Astrocyte (in vitro differentiated cells and primary cell): ENCODE results near the gene MUSK. TPM values are rescaled to one million over a fixed set of nuclear protein-coding genes. Genes with fewer than 3 reads are reported as not detected.

Source experiments
- DNase-seq: peaks from one replicate; pipeline ENCODE4 v3.0.0-alpha.2; 2010; ENCODE audit warnings: low read depth
- FAIRE-seq: peaks from 2 replicates; lab custom pipeline; 2011; peaks lifted over from hg19 to GRCh38; lab: Jason Lieb, UNC
- H2AFZ ChIP-seq: 2 replicates; pipeline ENCODE4 v1.6.0; 2012; ENCODE audit warnings: low read depth, low read length, inconsistent platforms
- H3K27ac ChIP-seq: 2 replicates; pipeline ENCODE4 v1.5.1; 2011; ENCODE audit warnings: low read depth, low read length, inconsistent platforms
- H3K27me3 ChIP-seq: 2 replicates; pipeline ENCODE4 v1.6.0; 2011; ENCODE audit warnings: low read length, inconsistent platforms; ENCODE audit not compliant: insufficient read depth
- H3K36me3 ChIP-seq: 2 replicates; pipeline ENCODE4 v1.5.1; 2011; ENCODE audit warnings: low read length, inconsistent platforms; ENCODE audit not compliant: insufficient read depth
- H3K4me1 ChIP-seq: 2 replicates; pipeline ENCODE4 v1.5.1; 2011; ENCODE audit warnings: low read length, inconsistent platforms; ENCODE audit not compliant: insufficient read depth
- H3K4me2 ChIP-seq: 2 replicates; pipeline ENCODE4 v1.6.0; 2012; ENCODE audit warnings: low read length, inconsistent platforms
- H3K4me3 ChIP-seq: 2 replicates; pipeline ENCODE4 v1.5.1; 2011; ENCODE audit warnings: low read depth, mild to moderate bottlenecking, low read length, inconsistent platforms; ENCODE audit not compliant: insufficient read depth
- H3K79me2 ChIP-seq: 2 replicates; pipeline ENCODE4 v1.6.0; 2012; ENCODE audit warnings: mild to moderate bottlenecking, low read length, inconsistent platforms; ENCODE audit not compliant: insufficient read depth
- H3K9ac ChIP-seq: 2 replicates; pipeline ENCODE4 v1.6.0; 2012; ENCODE audit warnings: mild to moderate bottlenecking, low read length, inconsistent platforms
- H3K9me3 ChIP-seq: 2 replicates; pipeline ENCODE4 v1.5.1; 2012; ENCODE audit warnings: low read depth, mild to moderate bottlenecking, low read length, inconsistent platforms; ENCODE audit not compliant: insufficient read depth
- H4K20me1 ChIP-seq: 2 replicates; pipeline ENCODE4 v1.6.0; 2012; ENCODE audit warnings: low read length, inconsistent platforms; ENCODE audit not compliant: insufficient read depth
- H3K27ac Mint-ChIP-seq: one replicate; pipeline ENCODE4 v1.8.0; 2021; ENCODE audit warnings: mild to moderate bottlenecking, mixed read lengths; ENCODE audit not compliant: unreplicated experiment
- H3K27me3 Mint-ChIP-seq: one replicate; pipeline ENCODE4 v1.8.0; 2021; ENCODE audit warnings: low read depth, mixed read lengths; ENCODE audit not compliant: unreplicated experiment
- H3K36me3 Mint-ChIP-seq: one replicate; pipeline ENCODE4 v1.8.0; 2021; ENCODE audit warnings: low read depth, mixed read lengths; ENCODE audit not compliant: unreplicated experiment
- H3K4me1 Mint-ChIP-seq: one replicate; pipeline ENCODE4 v1.8.0; 2021; ENCODE audit warnings: low read depth, mixed read lengths; ENCODE audit not compliant: unreplicated experiment
- H3K4me3 Mint-ChIP-seq: one replicate; pipeline ENCODE4 v1.8.0; 2021; ENCODE audit warnings: mild to moderate bottlenecking, moderate library complexity, mixed read lengths; ENCODE audit not compliant: unreplicated experiment
- H3K9me3 Mint-ChIP-seq: one replicate; pipeline ENCODE4 v1.8.0; 2021; ENCODE audit warnings: mild to moderate bottlenecking, mixed read lengths; ENCODE audit not compliant: unreplicated experiment
- CTCF ChIP-seq: IDR thresholded peaks from 2 replicates; pipeline ENCODE4 v1.5.1; 2011; ENCODE audit warnings: low read depth, mild to moderate bottlenecking, inconsistent platforms, low read length, moderate library complexity; ENCODE audit not compliant: insufficient read depth
- EZH2 ChIP-seq: IDR thresholded peaks from 2 replicates; pipeline ENCODE4 v1.6.1; 2012; ENCODE audit warnings: mild to moderate bottlenecking, low read length, inconsistent platforms; ENCODE audit not compliant: insufficient read depth
- total RNA-seq: library from RNA; stranded (reverse); gene quantifications from 2 replicates; pipeline ENCODE4 v1.2.1, GENCODE V29; 2021

Gene MUSK
- total RNA-seq, 1 donor from 2014 or later: not detected

- Mint-ChIP-seq H3K36me3 (no peaks in the 10 kb centered on the region), H3K9me3 (no peaks in the 10 kb centered on the region), H3K4me1 (peaks cover 11% of the 10 kb centered on the region), H3K4me3 (no peak overlapping the region), H3K27ac (no peak overlapping the region), H3K27me3 (no peaks in the 10 kb centered on the region)
- H3K9me3 ChIP-seq: no peaks in the 10 kb centered on the region
- H4K20me1 ChIP-seq: no peaks in the 10 kb centered on the region
- H3K4me1 ChIP-seq: peaks cover 14% of the 10 kb centered on the region
- H3K4me3 ChIP-seq: no peak overlapping the region
- no peak overlapping the region for H3K4me2 ChIP-seq
- FAIRE-seq (no peak), DNase-seq (no peak)
- H3K79me2 ChIP-seq: no peaks in the 10 kb centered on the region
- TF ChIP-seq CTCF: no peak
- TF ChIP-seq EZH2: no peak
- H3K27ac ChIP-seq: no peak overlapping the region
- no peak overlapping the region for H3K9ac ChIP-seq
- H3K27me3 ChIP-seq: no peaks in the 10 kb centered on the region
- no peaks in the 10 kb centered on the region for H3K36me3 ChIP-seq
- H2AFZ ChIP-seq: no peak overlapping the region
These were observed 46.2 kb upstream of the MUSK start for GRCh38 chr9:110622368-110622767.

GRCh38 chr9:110623462-110624025 is 45.0 kb upstream of the MUSK start:
- FAIRE-seq (peak; percentile 66), DNase-seq (peak; percentile 16)
- no peaks in the 10 kb centered on the region for H3K27me3 ChIP-seq
- no peak overlapping the region for H3K27ac ChIP-seq
- no peaks in the 10 kb centered on the region for H3K36me3 ChIP-seq
- H3K9ac ChIP-seq: no peak overlapping the region
- H3K4me3 Mint-ChIP-seq: no peak overlapping the region
- H3K36me3 Mint-ChIP-seq: no peaks in the 10 kb centered on the region
- H3K9me3 ChIP-seq: no peaks in the 10 kb centered on the region
- H3K4me2 ChIP-seq: no peak overlapping the region
- H3K4me1 Mint-ChIP-seq: peaks cover 11% of the 10 kb centered on the region
- no peaks in the 10 kb centered on the region for H3K27me3 Mint-ChIP-seq
- H3K79me2 ChIP-seq: no peaks in the 10 kb centered on the region
- H2AFZ ChIP-seq: no peak overlapping the region
- H4K20me1 ChIP-seq: no peaks in the 10 kb centered on the region
- H3K4me1 ChIP-seq: peaks cover 14% of the 10 kb centered on the region
- H3K4me3 ChIP-seq: no peak overlapping the region
- no peaks in the 10 kb centered on the region for H3K9me3 Mint-ChIP-seq
- no peak for TF ChIP-seq EZH2
- peak; percentile 60 for TF ChIP-seq CTCF
- H3K27ac Mint-ChIP-seq: no peak overlapping the region

GRCh38 chr9:110626101-110626829 is 42.3 kb upstream of the MUSK start:
- Histone ChIP-seq H2AFZ (peak overlapping the region; percentile 33), H4K20me1 (no peaks in the 10 kb centered on the region), H3K9me3 (no peaks in the 10 kb centered on the region), H3K9ac (no peak overlapping the region), H3K4me3 (no peak overlapping the region), H3K27me3 (no peaks in the 10 kb centered on the region), H3K36me3 (no peaks in the 10 kb centered on the region), H3K4me2 (peak overlapping the region; percentile 74), H3K4me1 (peaks cover 10% of the 10 kb centered on the region), H3K79me2 (no peaks in the 10 kb centered on the region), H3K27ac (peak overlapping the region; percentile 43)
- Mint-ChIP-seq H3K9me3 (no peaks in the 10 kb centered on the region), H3K27me3 (no peaks in the 10 kb centered on the region), H3K4me1 (peaks cover 6% of the 10 kb centered on the region), H3K36me3 (no peaks in the 10 kb centered on the region), H3K27ac (no peak overlapping the region), H3K4me3 (no peak overlapping the region)
- DNase-seq (peak; percentile 87), FAIRE-seq (peak; percentile 92)
- TF ChIP-seq EZH2 (no peak), CTCF (no peak)
